K562 (cell line): Measurements from ENCODE around the gene POGZ. TPM values are rescaled to one million over a fixed set of nuclear protein-coding genes. Genes with fewer than 3 reads are reported as not detected.

Experiments
- ATAC-seq: fragments of 200-7000 bp; cut with Tn5 transposase; 3 replicates; pipeline ENCODE4 v1.9.1; 2020; ENCODE audit warnings: moderate library complexity
- BruUV-seq: library from RNA; stranded (reverse); fragments of 400-500 nt; replicated peaks from 2 replicates; lab custom pipeline; 2021; lab: Mats Ljungman, UMichigan
- CTCF ChIA-PET: fragments of 300-600 bp; formaldehyde crosslinking; extraction: SDS; loops from one replicate; lab custom pipeline; 2021; ENCODE audit warnings: low intra/inter-chr PET ratio; lab: Yijun Ruan, JAX
- POLR2A ChIA-PET: fragments of 300-600, 350-650 bp; sonication (Branson Sonifier 250); formaldehyde crosslinking; extraction: SDS; loops from one replicate; lab custom pipeline; 2021; ENCODE audit warnings: antibody characterized with exemption, inconsistent platforms; lab: Yijun Ruan, JAX
- DNase-seq, 4 experiments: peaks; one replicate each; pipeline versions ENCODE4 v3.0.0 to v3.0.0-alpha.2; 2011 to 2018; ENCODE audit warnings: low spot score in 3 of 4, mixed read lengths in 3 of 4; ENCODE audit errors: extremely low read depth in 1 of 4
- FAIRE-seq: peaks from 2 replicates; lab custom pipeline; 2011; peaks lifted over from hg19 to GRCh38; lab: Jason Lieb, UNC
- H2AFZ ChIP-seq: 2 replicates; pipeline ENCODE4 v1.6.0; 2011; ENCODE audit warnings: low read depth, low read length, control low read depth, inconsistent platforms
- H3K27ac ChIP-seq: fragments of 200-600 bp; 3 replicates; pipeline ENCODE4 v1.8.0; 2011; ENCODE audit warnings: low read depth, mild to moderate bottlenecking, control low read depth, inconsistent platforms, low read length, moderate library complexity, mixed read lengths; ENCODE audit errors: extremely low read depth
- H3K27me3 ChIP-seq, 2 experiments: fragments of 300-600 bp in 1 of 2; 2 replicates in 1 of 2; 3 replicates in 1 of 2; pipeline versions ENCODE4 v1.6.0 to v1.8.0; 2011; ENCODE audit warnings: inconsistent platforms in 2 of 2, low read length in 2 of 2, mild to moderate bottlenecking in 1 of 2, mixed read lengths in 1 of 2, moderate library complexity in 1 of 2; ENCODE audit not compliant: control insufficient read depth in 2 of 2, insufficient read depth in 2 of 2
- H3K36me3 ChIP-seq: fragments of 300-600 bp; 3 replicates; pipeline ENCODE4 v1.8.0; 2011; ENCODE audit warnings: mild to moderate bottlenecking, low read length, inconsistent platforms; ENCODE audit not compliant: control insufficient read depth, insufficient read depth
- H3K4me1 ChIP-seq, 2 experiments: fragments of 200-600 bp in 1 of 2; replicated peaks in 1 of 2; 2 replicates in 1 of 2; 3 replicates in 1 of 2; pipeline versions ENCODE4 v1.5.1 to v1.8.0; 2011; ENCODE audit warnings: inconsistent platforms in 2 of 2, low read length in 2 of 2, mild to moderate bottlenecking in 1 of 2, mixed read lengths in 1 of 2, moderate library complexity in 1 of 2; ENCODE audit not compliant: control insufficient read depth in 2 of 2, insufficient read depth in 2 of 2
- H3K4me2 ChIP-seq: 2 replicates; pipeline ENCODE4 v1.6.1; 2011; ENCODE audit warnings: low read length, control low read depth, inconsistent platforms, mixed read lengths; ENCODE audit not compliant: insufficient read depth
- H3K4me3 ChIP-seq: fragments of 200-600 bp; sonication (generic), shearing (Covaris generic); 2 replicates; pipeline ENCODE4 v1.5.1; 2016; ENCODE audit warnings: control low read depth, inconsistent platforms
- H3K79me2 ChIP-seq: fragments of 200-600 bp; 3 replicates; pipeline ENCODE4 v1.8.0; 2011; ENCODE audit warnings: low read length, inconsistent platforms; ENCODE audit not compliant: control insufficient read depth, insufficient read depth
- H3K9ac ChIP-seq, 2 experiments: 2 replicates each; pipeline versions ENCODE4 v1.6.0 to v1.6.1; 2011; ENCODE audit warnings: low read depth in 2 of 2, low read length in 2 of 2, control low read depth in 1 of 2, inconsistent platforms in 1 of 2, mild to moderate bottlenecking in 1 of 2, mixed read lengths in 1 of 2; ENCODE audit not compliant: insufficient read depth in 1 of 2
- H3K9me1 ChIP-seq: one replicate; pipeline ENCODE4 v1.6.0; 2011; ENCODE audit warnings: inconsistent platforms, mild to moderate bottlenecking, low read length, moderate library complexity; ENCODE audit not compliant: control insufficient read depth, insufficient read depth
- H3K9me3 ChIP-seq: replicated peaks from 2 replicates; pipeline ENCODE4 v1.5.1; 2011; ENCODE audit warnings: low read depth, low read length, inconsistent platforms; ENCODE audit not compliant: control insufficient read depth, insufficient read depth
- H4K20me1 ChIP-seq: replicated peaks from 2 replicates; pipeline ENCODE4 v1.6.1; 2011; ENCODE audit warnings: low read length, inconsistent platforms, mixed read lengths; ENCODE audit not compliant: control insufficient read depth, insufficient read depth
- FOSL1 ChIP-seq: fragments of 200-800 bp; sonication (Bioruptor generic); conservative IDR thresholded peaks from 2 replicates; pipeline ENCODE4 v1.6.1; 2016; ENCODE audit warnings: missing genetic modification characterization, missing compliant biosample characterization
- KLF10 ChIP-seq: fragments of 250-450 bp; sonication (Bioruptor Pico); IDR thresholded peaks from 2 replicates; pipeline ENCODE4 v1.6.1; 2021; ENCODE audit warnings: matching md5 sums
- MAFG ChIP-seq: fragments of 450-650 bp; conservative IDR thresholded peaks from 2 replicates; pipeline ENCODE4 v1.6.1; 2016; ENCODE audit warnings: missing genetic modification characterization, missing compliant biosample characterization
- SLC30A9 ChIP-seq: fragments of 250-450 bp; sonication (Bioruptor Pico); IDR thresholded peaks from 2 replicates; pipeline ENCODE4 v1.8.0; 2022; ENCODE audit warnings: mild to moderate bottlenecking, moderate library complexity
- YY1 ChIP-seq, 3 experiments: IDR thresholded peaks; 2 replicates each; pipeline ENCODE4 v1.6.1; 2011; ENCODE audit warnings: low read length in 2 of 3, mild to moderate bottlenecking in 2 of 3, moderate library complexity in 2 of 3, borderline replicate concordance in 1 of 3, control low read depth in 1 of 3, low read depth in 1 of 3; ENCODE audit not compliant: insufficient read depth in 3 of 3, insufficient replicate concordance in 2 of 3, control insufficient read depth in 1 of 3, insufficient read length in 1 of 3; ENCODE audit errors: extremely low read depth in 1 of 3
- ZNF717 ChIP-seq: fragments of 250-450 bp; sonication (Bioruptor Pico); IDR thresholded peaks from 2 replicates; pipeline ENCODE4 v1.5.0; 2021
- WGBS: fragments of 100-300 bp; shearing (Covaris generic); methylation state at CpG from one replicate; pipeline ENCODE4 v1.1.6; 2016; ENCODE audit warnings: low coverage, mixed read lengths; ENCODE audit not compliant: insufficient coverage; ENCODE audit errors: missing lambda C conversion rate; 5-methylcytosine and 5-hydroxymethylcytosine counted together
- in situ Hi-C: fragments of 300-500 bp; cut with MboI; formaldehyde crosslinking; loops from 4 replicates; pipeline ENCODE4 v1.15.0; 2018; ENCODE audit warnings: inconsistent platforms, mixed read lengths
- intact Hi-C: fragments of 100-400 bp; cut with micrococcal nuclease; formaldehyde crosslinking; loops from 2 replicates; pipeline ENCODE4 v1.14.2; 2022
- polyA plus RNA-seq, 8 experiments: library from polyadenylated mRNA; depleted of rRNA in 4 of 8; stranded (reverse) in 5 of 8; unstranded in 3 of 8; fragments of >200 nt; fragmentation: Nextera tagmentation in 2 of 8; fragmentation: Illumina TruSeq in 1 of 8; extraction: Ambion mirVana in 2 of 8; extraction: Trizol in 1 of 8; gene quantifications; 2 replicates each; pipeline versions ENCODE4 v1.2.1 to v1.2.3, GENCODE V29; 2011 to 2014; ENCODE audit warnings: inconsistent platforms in 1 of 8, missing spikeins in 1 of 8
- total RNA-seq, 7 experiments: library from RNA; depleted of rRNA in 6 of 7; stranded (reverse); fragments of >200 nt in 6 of 7; fragmentation: Illumina TruSeq in 2 of 7; extraction: Trizol in 2 of 7; gene quantifications; 2 replicates each; pipeline versions ENCODE4 v1.2.1 to v1.2.3, GENCODE V29; 2011 to 2021; ENCODE audit warnings: low replicate concordance in 1 of 7
- TF ChIP-seq, protein P1 (sequence below): conservative IDR thresholded peaks from 2 replicates; pipeline ENCODE4 v1.6.1; 2011; ENCODE audit warnings: low read depth, mild to moderate bottlenecking, low read length; ENCODE audit not compliant: control insufficient read depth

POGZ gene
- total and polyA plus RNA-seq, 9 of the 15 experiments (the other 6 are each of a cell fraction or from before 2014, with no cell fraction given): 9.4 to 40.6 (median 21.6) TPM

DNA sequence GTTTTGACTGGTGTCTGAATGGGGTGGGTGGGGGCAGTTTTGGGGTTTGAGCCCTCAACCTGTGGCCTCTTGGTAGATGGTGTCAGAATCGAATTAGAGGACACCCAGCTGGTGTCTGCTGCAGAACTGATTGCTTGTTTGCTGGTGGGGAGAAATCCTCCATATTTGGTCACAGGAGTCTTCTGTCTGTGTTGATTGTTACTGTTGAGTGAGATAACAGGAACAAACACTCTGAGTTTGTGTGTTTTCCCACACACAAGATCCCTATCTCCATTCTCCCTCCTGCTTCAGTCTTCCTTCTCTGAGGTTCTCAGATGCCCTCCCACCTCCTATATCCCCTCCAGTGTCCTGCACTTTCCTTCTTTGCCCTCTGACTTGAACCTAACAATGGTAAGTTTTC is 32.8 kb upstream of the POGZ start (continued):
- no peak for TF ChIP-seq YY1 (IDR thresholded peaks at IDR 0.05; ENCODE audit: borderline replicate concordance in 1 of 3, control insufficient read depth in 1 of 3, extremely low read depth in 1 of 3, insufficient read depth in 3 of 3, insufficient read length in 1 of 3, insufficient replicate concordance in 2 of 3, low read depth in 1 of 3, low read length in 2 of 3)
- TF ChIP-seq KLF10 (CRISPR knock-in tag): no peak
- no peak for TF ChIP-seq SLC30A9
- TF ChIP-seq, protein P1, sequence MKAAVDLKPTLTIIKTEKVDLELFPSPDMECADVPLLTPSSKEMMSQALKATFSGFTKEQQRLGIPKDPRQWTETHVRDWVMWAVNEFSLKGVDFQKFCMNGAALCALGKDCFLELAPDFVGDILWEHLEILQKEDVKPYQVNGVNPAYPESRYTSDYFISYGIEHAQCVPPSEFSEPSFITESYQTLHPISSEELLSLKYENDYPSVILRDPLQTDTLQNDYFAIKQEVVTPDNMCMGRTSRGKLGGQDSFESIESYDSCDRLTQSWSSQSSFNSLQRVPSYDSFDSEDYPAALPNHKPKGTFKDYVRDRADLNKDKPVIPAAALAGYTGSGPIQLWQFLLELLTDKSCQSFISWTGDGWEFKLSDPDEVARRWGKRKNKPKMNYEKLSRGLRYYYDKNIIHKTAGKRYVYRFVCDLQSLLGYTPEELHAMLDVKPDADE: no peak
- TF ChIP-seq, all 486 proteins: peak for 29

DNA sequence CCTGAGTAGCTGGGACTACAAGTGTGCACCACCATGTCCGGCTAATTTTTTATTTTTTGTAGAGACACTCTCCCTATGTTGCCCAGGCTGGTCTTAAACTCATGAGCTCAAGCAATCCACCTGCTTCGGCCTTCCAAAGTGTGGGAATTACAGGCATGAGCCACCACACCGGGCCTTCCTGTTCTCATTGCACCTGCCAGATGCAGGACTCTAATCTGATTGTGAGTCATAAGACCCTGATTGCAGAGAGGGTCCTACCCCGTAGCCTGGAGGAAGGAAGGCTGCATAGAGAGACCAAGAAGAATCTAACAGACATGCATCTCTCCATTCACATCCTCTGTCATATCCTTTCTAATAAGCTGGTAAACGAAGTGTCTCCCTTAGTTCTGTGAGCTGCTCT is 32.3 kb upstream of the POGZ start:
- POLR2A ChIA-PET: interaction anchor here (2.7 kb wide), 1 partner anchor 17 kb away, joined by 6 read pairs; no protein-coding TSS in a partner anchor
- H2AFZ ChIP-seq: no peak overlapping the region
- H3K27me3 ChIP-seq: no peaks in the 10 kb centered on the region
- H4K20me1 ChIP-seq: no peaks in the 10 kb centered on the region
- H3K4me2 ChIP-seq: no peak overlapping the region
- no peak for FAIRE-seq
- no peaks in the 10 kb centered on the region for H3K36me3 ChIP-seq
- CTCF ChIA-PET: no interaction called here
- BruUV-seq: no TSS peak
- TF ChIP-seq MAFG (tag) (no peak), ZNF717 (CRISPR knock-in tag) (no peak), FOSL1 (tag) (peak; percentile 43; the same call in 1 of the 2 replicates)
- TF ChIP-seq, all 486 proteins: peak for 1
- ATAC-seq (peak; percentile 23; the same call in 2 of the 3 replicates), DNase-seq (no peak)
- H3K9me3 ChIP-seq: no peaks in the 10 kb centered on the region
- 21% methylated on average over 5 of the region's 5 CpGs for WGBS
- peaks cover 0 to 11% of the 10 kb centered on the region in 2 experiments; a peak in 4 of 5 replicates for H3K4me1 ChIP-seq
- H3K27ac ChIP-seq: no peak overlapping the region
- intact Hi-C loops: no loop called here
- H3K9me1 ChIP-seq: no peaks in the 10 kb centered on the region
- no peak overlapping the region for H3K4me3 ChIP-seq
- H3K79me2 ChIP-seq: no peaks in the 10 kb centered on the region
- no peak overlapping the region for H3K9ac ChIP-seq
- in situ Hi-C loops: no loop called here
